Measurements from ENCODE around the gene CCDC90B.

DNA sequence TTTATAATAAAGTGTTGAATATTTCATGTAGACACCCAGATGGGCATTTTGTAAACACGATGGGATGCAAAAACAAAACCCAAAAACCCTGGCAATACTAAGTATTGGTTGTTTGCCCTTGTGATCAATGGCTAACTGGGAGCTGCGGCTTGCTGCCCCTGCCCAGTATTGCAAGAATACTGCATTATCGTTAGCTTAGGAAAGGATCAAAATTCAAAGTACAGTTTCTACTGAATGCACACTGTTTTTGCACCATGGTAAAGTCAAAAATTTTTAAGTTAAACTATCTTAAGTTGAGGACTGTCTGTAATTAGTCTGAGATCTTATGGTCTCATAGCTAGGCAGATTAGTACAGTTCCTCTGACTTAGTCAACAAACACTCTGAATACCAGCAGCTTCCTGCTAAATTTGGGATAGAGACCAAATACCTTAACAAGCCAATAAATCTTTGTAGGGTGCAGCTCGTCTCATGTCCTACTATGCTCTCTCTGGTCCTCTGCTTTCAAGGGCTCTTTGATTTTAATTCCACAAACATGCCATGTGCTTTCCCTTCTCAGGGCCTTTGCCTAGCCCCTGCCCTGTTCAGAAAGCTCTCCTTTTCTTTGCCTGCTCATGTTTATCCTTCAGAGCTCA lies 4.0 kb downstream of the CCDC90B start:
- TF ChIP-seq, protein P1, sequence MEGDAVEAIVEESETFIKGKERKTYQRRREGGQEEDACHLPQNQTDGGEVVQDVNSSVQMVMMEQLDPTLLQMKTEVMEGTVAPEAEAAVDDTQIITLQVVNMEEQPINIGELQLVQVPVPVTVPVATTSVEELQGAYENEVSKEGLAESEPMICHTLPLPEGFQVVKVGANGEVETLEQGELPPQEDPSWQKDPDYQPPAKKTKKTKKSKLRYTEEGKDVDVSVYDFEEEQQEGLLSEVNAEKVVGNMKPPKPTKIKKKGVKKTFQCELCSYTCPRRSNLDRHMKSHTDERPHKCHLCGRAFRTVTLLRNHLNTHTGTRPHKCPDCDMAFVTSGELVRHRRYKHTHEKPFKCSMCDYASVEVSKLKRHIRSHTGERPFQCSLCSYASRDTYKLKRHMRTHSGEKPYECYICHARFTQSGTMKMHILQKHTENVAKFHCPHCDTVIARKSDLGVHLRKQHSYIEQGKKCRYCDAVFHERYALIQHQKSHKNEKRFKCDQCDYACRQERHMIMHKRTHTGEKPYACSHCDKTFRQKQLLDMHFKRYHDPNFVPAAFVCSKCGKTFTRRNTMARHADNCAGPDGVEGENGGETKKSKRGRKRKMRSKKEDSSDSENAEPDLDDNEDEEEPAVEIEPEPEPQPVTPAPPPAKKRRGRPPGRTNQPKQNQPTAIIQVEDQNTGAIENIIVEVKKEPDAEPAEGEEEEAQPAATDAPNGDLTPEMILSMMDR (IDR thresholded peaks at IDR 0.05) = no peak
- TF ChIP-seq, protein P2, sequence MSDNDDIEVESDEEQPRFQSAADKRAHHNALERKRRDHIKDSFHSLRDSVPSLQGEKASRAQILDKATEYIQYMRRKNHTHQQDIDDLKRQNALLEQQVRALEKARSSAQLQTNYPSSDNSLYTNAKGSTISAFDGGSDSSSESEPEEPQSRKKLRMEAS (CRISPR knock-in tag; IDR thresholded peaks at IDR 0.05) = no peak
- TF ChIP-seq, protein P3, sequence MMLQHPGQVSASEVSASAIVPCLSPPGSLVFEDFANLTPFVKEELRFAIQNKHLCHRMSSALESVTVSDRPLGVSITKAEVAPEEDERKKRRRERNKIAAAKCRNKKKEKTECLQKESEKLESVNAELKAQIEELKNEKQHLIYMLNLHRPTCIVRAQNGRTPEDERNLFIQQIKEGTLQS (CRISPR knock-in tag; conservative IDR thresholded peaks at IDR 0.05) = no peak
- TF ChIP-seq CREB1 (CRISPR knock-in tag; IDR thresholded peaks at IDR 0.05) = no peak
- TF ChIP-seq E2F1 (CRISPR knock-in tag; IDR thresholded peaks at IDR 0.05) = no peak
- TF ChIP-seq SP1 (CRISPR knock-in tag; conservative IDR thresholded peaks at IDR 0.05) = no peak
- TF ChIP-seq, protein P4, sequence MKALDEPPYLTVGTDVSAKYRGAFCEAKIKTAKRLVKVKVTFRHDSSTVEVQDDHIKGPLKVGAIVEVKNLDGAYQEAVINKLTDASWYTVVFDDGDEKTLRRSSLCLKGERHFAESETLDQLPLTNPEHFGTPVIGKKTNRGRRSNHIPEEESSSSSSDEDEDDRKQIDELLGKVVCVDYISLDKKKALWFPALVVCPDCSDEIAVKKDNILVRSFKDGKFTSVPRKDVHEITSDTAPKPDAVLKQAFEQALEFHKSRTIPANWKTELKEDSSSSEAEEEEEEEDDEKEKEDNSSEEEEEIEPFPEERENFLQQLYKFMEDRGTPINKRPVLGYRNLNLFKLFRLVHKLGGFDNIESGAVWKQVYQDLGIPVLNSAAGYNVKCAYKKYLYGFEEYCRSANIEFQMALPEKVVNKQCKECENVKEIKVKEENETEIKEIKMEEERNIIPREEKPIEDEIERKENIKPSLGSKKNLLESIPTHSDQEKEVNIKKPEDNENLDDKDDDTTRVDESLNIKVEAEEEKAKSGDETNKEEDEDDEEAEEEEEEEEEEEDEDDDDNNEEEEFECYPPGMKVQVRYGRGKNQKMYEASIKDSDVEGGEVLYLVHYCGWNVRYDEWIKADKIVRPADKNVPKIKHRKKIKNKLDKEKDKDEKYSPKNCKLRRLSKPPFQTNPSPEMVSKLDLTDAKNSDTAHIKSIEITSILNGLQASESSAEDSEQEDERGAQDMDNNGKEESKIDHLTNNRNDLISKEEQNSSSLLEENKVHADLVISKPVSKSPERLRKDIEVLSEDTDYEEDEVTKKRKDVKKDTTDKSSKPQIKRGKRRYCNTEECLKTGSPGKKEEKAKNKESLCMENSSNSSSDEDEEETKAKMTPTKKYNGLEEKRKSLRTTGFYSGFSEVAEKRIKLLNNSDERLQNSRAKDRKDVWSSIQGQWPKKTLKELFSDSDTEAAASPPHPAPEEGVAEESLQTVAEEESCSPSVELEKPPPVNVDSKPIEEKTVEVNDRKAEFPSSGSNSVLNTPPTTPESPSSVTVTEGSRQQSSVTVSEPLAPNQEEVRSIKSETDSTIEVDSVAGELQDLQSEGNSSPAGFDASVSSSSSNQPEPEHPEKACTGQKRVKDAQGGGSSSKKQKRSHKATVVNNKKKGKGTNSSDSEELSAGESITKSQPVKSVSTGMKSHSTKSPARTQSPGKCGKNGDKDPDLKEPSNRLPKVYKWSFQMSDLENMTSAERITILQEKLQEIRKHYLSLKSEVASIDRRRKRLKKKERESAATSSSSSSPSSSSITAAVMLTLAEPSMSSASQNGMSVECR (CRISPR knock-in tag; IDR thresholded peaks at IDR 0.05; ENCODE audit: borderline replicate concordance) = no peak
- no peak for TF ChIP-seq ZNF263 (CRISPR knock-in tag; IDR thresholded peaks at IDR 0.05; ENCODE audit: low read depth)
- TF ChIP-seq JUN (CRISPR knock-in tag; IDR thresholded peaks at IDR 0.05) = no peak
- TF ChIP-seq ATF2 (CRISPR knock-in tag; IDR thresholded peaks at IDR 0.05; ENCODE audit: borderline replicate concordance, low read depth) = no peak
- TF ChIP-seq ELF4 (CRISPR knock-in tag; IDR thresholded peaks at IDR 0.05; ENCODE audit: low read depth) = no peak

All from WTC11 (cell line).